Spleen (tissue), 7 donors: ENCODE data around the gene FBXL17.

Experiments used
- CTCF ChIP-seq, 11 experiments: fragments of 200-600 bp in 7 of 11; fragments of 450-650 bp in 4 of 11; sonication (generic) in 4 of 11; IDR thresholded peaks in 8 of 11; conservative IDR thresholded peaks in 3 of 11; 1 replicate in 7 of 11; 2 replicates in 4 of 11; pipeline versions ENCODE4 v1.4.0 to v1.8.0; 2016 to 2021; ENCODE audit warnings: antibody characterized with exemption in 11 of 11, inconsistent platforms in 4 of 11, mild to moderate bottlenecking in 1 of 11
- POLR2AphosphoS5 ChIP-seq, 3 donors: sonication (generic); formaldehyde crosslinking; IDR thresholded peaks; one replicate each; pipeline ENCODE4 v1.5.1; 2017; ENCODE audit warnings: antibody characterized with exemption in 3 of 3
- donor health status: DM: no; HTN: no; CAD: no; lungs with moderate emphysema.
- donor health status: DM: no; HTN: no; CAD: no.
- donor health status: DM: no; HTN: no; CAD: no.

GRCh38 chr5:107916731-107917725 lies 464.9 kb downstream of the FBXL17 start:
- TF ChIP-seq CTCF (IDR thresholded peaks at IDR 0.05 in 8 of 11, conservative IDR thresholded peaks at IDR 0.05 in 3 of 11): no peak
- no peak for TF ChIP-seq POLR2AphosphoS5 (IDR thresholded peaks at IDR 0.05)
